K562 (cell line): ENCODE data around the gene PUS7L. TPM values are rescaled to one million over a fixed set of nuclear protein-coding genes. Genes with fewer than 3 reads are reported as not detected.

Experiments used
- ATAC-seq: fragments of 200-7000 bp; cut with Tn5 transposase; 3 replicates; pipeline ENCODE4 v1.9.1; 2020; ENCODE audit warnings: moderate library complexity
- BruUV-seq: library from RNA; stranded (reverse); fragments of 400-500 nt; replicated peaks from 2 replicates; lab custom pipeline; 2021; lab: Mats Ljungman, UMichigan
- CTCF ChIA-PET: fragments of 300-600 bp; formaldehyde crosslinking; extraction: SDS; loops from one replicate; lab custom pipeline; 2021; ENCODE audit warnings: low intra/inter-chr PET ratio; lab: Yijun Ruan, JAX
- POLR2A ChIA-PET: fragments of 300-600, 350-650 bp; sonication (Branson Sonifier 250); formaldehyde crosslinking; extraction: SDS; loops from one replicate; lab custom pipeline; 2021; ENCODE audit warnings: antibody characterized with exemption, inconsistent platforms; lab: Yijun Ruan, JAX
- DNase-seq, 4 experiments: peaks; one replicate each; pipeline versions ENCODE4 v3.0.0 to v3.0.0-alpha.2; 2011 to 2018; ENCODE audit warnings: low spot score in 3 of 4, mixed read lengths in 3 of 4; ENCODE audit errors: extremely low read depth in 1 of 4
- FAIRE-seq: peaks from 2 replicates; lab custom pipeline; 2011; peaks lifted over from hg19 to GRCh38; lab: Jason Lieb, UNC
- H2AFZ ChIP-seq: 2 replicates; pipeline ENCODE4 v1.6.0; 2011; ENCODE audit warnings: low read depth, low read length, control low read depth, inconsistent platforms
- H3K27ac ChIP-seq: fragments of 200-600 bp; 3 replicates; pipeline ENCODE4 v1.8.0; 2011; ENCODE audit warnings: low read depth, mild to moderate bottlenecking, control low read depth, inconsistent platforms, low read length, moderate library complexity, mixed read lengths; ENCODE audit errors: extremely low read depth
- H3K27me3 ChIP-seq, 2 experiments: fragments of 300-600 bp in 1 of 2; 2 replicates in 1 of 2; 3 replicates in 1 of 2; pipeline versions ENCODE4 v1.6.0 to v1.8.0; 2011; ENCODE audit warnings: inconsistent platforms in 2 of 2, low read length in 2 of 2, mild to moderate bottlenecking in 1 of 2, mixed read lengths in 1 of 2, moderate library complexity in 1 of 2; ENCODE audit not compliant: control insufficient read depth in 2 of 2, insufficient read depth in 2 of 2
- H3K36me3 ChIP-seq: fragments of 300-600 bp; 3 replicates; pipeline ENCODE4 v1.8.0; 2011; ENCODE audit warnings: mild to moderate bottlenecking, low read length, inconsistent platforms; ENCODE audit not compliant: control insufficient read depth, insufficient read depth
- H3K4me1 ChIP-seq, 2 experiments: fragments of 200-600 bp in 1 of 2; replicated peaks in 1 of 2; 2 replicates in 1 of 2; 3 replicates in 1 of 2; pipeline versions ENCODE4 v1.5.1 to v1.8.0; 2011; ENCODE audit warnings: inconsistent platforms in 2 of 2, low read length in 2 of 2, mild to moderate bottlenecking in 1 of 2, mixed read lengths in 1 of 2, moderate library complexity in 1 of 2; ENCODE audit not compliant: control insufficient read depth in 2 of 2, insufficient read depth in 2 of 2
- H3K4me2 ChIP-seq: 2 replicates; pipeline ENCODE4 v1.6.1; 2011; ENCODE audit warnings: low read length, control low read depth, inconsistent platforms, mixed read lengths; ENCODE audit not compliant: insufficient read depth
- H3K4me3 ChIP-seq: fragments of 200-600 bp; sonication (generic), shearing (Covaris generic); 2 replicates; pipeline ENCODE4 v1.5.1; 2016; ENCODE audit warnings: control low read depth, inconsistent platforms
- H3K79me2 ChIP-seq: fragments of 200-600 bp; 3 replicates; pipeline ENCODE4 v1.8.0; 2011; ENCODE audit warnings: low read length, inconsistent platforms; ENCODE audit not compliant: control insufficient read depth, insufficient read depth
- H3K9ac ChIP-seq, 2 experiments: 2 replicates each; pipeline versions ENCODE4 v1.6.0 to v1.6.1; 2011; ENCODE audit warnings: low read depth in 2 of 2, low read length in 2 of 2, control low read depth in 1 of 2, inconsistent platforms in 1 of 2, mild to moderate bottlenecking in 1 of 2, mixed read lengths in 1 of 2; ENCODE audit not compliant: insufficient read depth in 1 of 2
- H3K9me1 ChIP-seq: one replicate; pipeline ENCODE4 v1.6.0; 2011; ENCODE audit warnings: inconsistent platforms, mild to moderate bottlenecking, low read length, moderate library complexity; ENCODE audit not compliant: control insufficient read depth, insufficient read depth
- H3K9me3 ChIP-seq: replicated peaks from 2 replicates; pipeline ENCODE4 v1.5.1; 2011; ENCODE audit warnings: low read depth, low read length, inconsistent platforms; ENCODE audit not compliant: control insufficient read depth, insufficient read depth
- H4K20me1 ChIP-seq: replicated peaks from 2 replicates; pipeline ENCODE4 v1.6.1; 2011; ENCODE audit warnings: low read length, inconsistent platforms, mixed read lengths; ENCODE audit not compliant: control insufficient read depth, insufficient read depth
- CEBPG ChIP-seq, 3 experiments: fragments of 200-800 bp in 1 of 3; sonication (Bioruptor generic) in 1 of 3; sonication (generic) in 1 of 3; formaldehyde crosslinking in 1 of 3; IDR thresholded peaks in 2 of 3; conservative IDR thresholded peaks in 1 of 3; 2 replicates each; pipeline versions ENCODE4 v1.6.1 to v1.8.0; 2016 to 2022; ENCODE audit warnings: missing compliant biosample characterization in 2 of 3, missing genetic modification characterization in 2 of 3, mild to moderate bottlenecking in 1 of 3, missing genetic modification reagents in 1 of 3
- FOXK1 ChIP-seq: sonication (generic); formaldehyde crosslinking; IDR thresholded peaks from 2 replicates; pipeline ENCODE4 v1.8.0; 2022; ENCODE audit warnings: missing genetic modification reagents, mild to moderate bottlenecking, borderline replicate concordance
- GATA2 ChIP-seq: sonication (generic); formaldehyde crosslinking; IDR thresholded peaks from 2 replicates; pipeline ENCODE4 v1.4.0; 2020; ENCODE audit warnings: mild to moderate bottlenecking, missing genetic modification reagents
- NELFE ChIP-seq: IDR thresholded peaks from 2 replicates; pipeline ENCODE4 v1.6.1; 2011; ENCODE audit warnings: mild to moderate bottlenecking; ENCODE audit not compliant: insufficient read depth, insufficient read length
- RAD21 ChIP-seq, 2 experiments: fragments of 250-450 bp in 1 of 2; fragments of 450-650 bp in 1 of 2; sonication (Bioruptor Pico) in 1 of 2; formaldehyde crosslinking in 1 of 2; IDR thresholded peaks in 1 of 2; conservative IDR thresholded peaks in 1 of 2; 2 replicates each; pipeline versions ENCODE4 v1.4.0 to v1.8.0; 2020 to 2022; ENCODE audit warnings: mild to moderate bottlenecking in 2 of 2, moderate library complexity in 1 of 2
- RBM39 ChIP-seq: fragments of 200-400 bp; formaldehyde crosslinking; optimal IDR thresholded peaks from 2 replicates; pipeline ENCODE3; 2018; ENCODE audit warnings: low read depth, low read length
- ZBTB8A ChIP-seq: fragments of 450-650 bp; IDR thresholded peaks from 2 replicates; pipeline ENCODE4 v1.6.1; 2018; ENCODE audit warnings: mild to moderate bottlenecking, moderate library complexity; ENCODE audit not compliant: partially characterized antibody
- WGBS: fragments of 100-300 bp; shearing (Covaris generic); methylation state at CpG from one replicate; pipeline ENCODE4 v1.1.6; 2016; ENCODE audit warnings: low coverage, mixed read lengths; ENCODE audit not compliant: insufficient coverage; ENCODE audit errors: missing lambda C conversion rate; 5-methylcytosine and 5-hydroxymethylcytosine counted together
- in situ Hi-C: fragments of 300-500 bp; cut with MboI; formaldehyde crosslinking; loops from 4 replicates; pipeline ENCODE4 v1.15.0; 2018; ENCODE audit warnings: inconsistent platforms, mixed read lengths
- intact Hi-C: fragments of 100-400 bp; cut with micrococcal nuclease; formaldehyde crosslinking; loops from 2 replicates; pipeline ENCODE4 v1.14.2; 2022
- polyA plus RNA-seq, 8 experiments: library from polyadenylated mRNA; depleted of rRNA in 4 of 8; stranded (reverse) in 5 of 8; unstranded in 3 of 8; fragments of >200 nt; fragmentation: Nextera tagmentation in 2 of 8; fragmentation: Illumina TruSeq in 1 of 8; extraction: Ambion mirVana in 2 of 8; extraction: Trizol in 1 of 8; gene quantifications; 2 replicates each; pipeline versions ENCODE4 v1.2.1 to v1.2.3, GENCODE V29; 2011 to 2014; ENCODE audit warnings: inconsistent platforms in 1 of 8, missing spikeins in 1 of 8
- total RNA-seq, 7 experiments: library from RNA; depleted of rRNA in 6 of 7; stranded (reverse); fragments of >200 nt in 6 of 7; fragmentation: Illumina TruSeq in 2 of 7; extraction: Trizol in 2 of 7; gene quantifications; 2 replicates each; pipeline versions ENCODE4 v1.2.1 to v1.2.3, GENCODE V29; 2011 to 2021; ENCODE audit warnings: low replicate concordance in 1 of 7
- TF ChIP-seq, protein P1 (sequence below): fragments of 450-650 bp; formaldehyde crosslinking; IDR thresholded peaks from 2 replicates; pipeline ENCODE4 v1.4.0; 2022; ENCODE audit warnings: missing genetic modification characterization
- TF ChIP-seq, protein P2 (sequence below): fragments of 250-450 bp; sonication (Bioruptor Pico); IDR thresholded peaks from 2 replicates; pipeline ENCODE4 v1.4.0; 2020; ENCODE audit warnings: mild to moderate bottlenecking
- TF ChIP-seq, protein P3 (sequence below): fragments of 250-450 bp; sonication (Bioruptor Pico); IDR thresholded peaks from 2 replicates; pipeline ENCODE4 v1.4.0; 2020; ENCODE audit warnings: mild to moderate bottlenecking, moderate library complexity, borderline replicate concordance
- TF ChIP-seq, protein P4 (sequence below), 2 experiments: fragments of 450-650 bp in 1 of 2; sonication (generic) in 1 of 2; formaldehyde crosslinking in 1 of 2; IDR thresholded peaks in 1 of 2; conservative IDR thresholded peaks in 1 of 2; 2 replicates each; pipeline versions ENCODE4 v1.6.1 to v1.8.1; 2016 to 2023; ENCODE audit warnings: mild to moderate bottlenecking in 2 of 2, moderate library complexity in 2 of 2, inconsistent platforms in 1 of 2, missing genetic modification reagents in 1 of 2

The PUS7L gene
- total and polyA plus RNA-seq, 9 of the 15 experiments (the other 6 are each of a cell fraction or from before 2014, with no cell fraction given), result 10.8 to 53.3 (median 25.2) TPM

DNA sequence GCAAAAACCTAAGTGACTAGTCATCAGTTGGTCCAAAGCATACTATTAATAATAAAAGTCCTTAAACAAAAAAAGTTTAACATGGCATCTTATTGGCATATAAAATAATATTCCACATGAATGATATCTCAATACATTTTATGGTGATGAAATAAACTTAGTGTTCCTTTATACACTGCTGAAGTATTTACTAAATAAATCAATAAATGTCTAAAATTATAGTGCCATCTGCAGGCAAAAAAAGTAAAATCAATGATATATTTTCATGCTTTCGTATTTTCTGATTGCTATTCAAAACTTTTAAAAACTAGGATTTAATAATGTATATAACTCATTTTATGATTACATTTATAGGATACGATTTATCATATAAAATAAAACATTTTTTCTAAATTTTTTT, 30.5 kb downstream of the PUS7L start:
- ATAC-seq, result no peak
- no peaks in the 10 kb centered on the region for H4K20me1 ChIP-seq
- CTCF ChIA-PET, result interaction anchor here (0.7 to 1.2 kb wide), 3 partner anchors 10 to 378 kb away, joined by 3 to 5 read pairs (median 4); no protein-coding TSS in a partner anchor
- no peaks in the 10 kb centered on the region for H3K9me3 ChIP-seq
- H3K79me2 ChIP-seq, result no peaks in the 10 kb centered on the region
- intact Hi-C loops (loop anchor here (2.0 kb wide), 1 partner anchor 227 kb away; no protein-coding TSS in a partner anchor), in situ Hi-C loops (no loop called here)
- FAIRE-seq, result no peak
- H3K4me2 ChIP-seq, result no peak overlapping the region
- BruUV-seq, result no TSS peak
- H3K4me3 ChIP-seq, result no peak overlapping the region
- DNase-seq, result no peak
- H3K27ac ChIP-seq, result no peak overlapping the region
- H3K4me1 ChIP-seq, result no peaks in the 10 kb centered on the region
- POLR2A ChIA-PET, result no interaction called here
- H3K9me1 ChIP-seq, result no peaks in the 10 kb centered on the region
- no peak overlapping the region for H2AFZ ChIP-seq
- WGBS, result 44% methylated on average over 2 of the region's 2 CpGs
- H3K27me3 ChIP-seq, result no peaks in the 10 kb centered on the region
- peaks cover 57% of the 10 kb centered on the region for H3K36me3 ChIP-seq
- H3K9ac ChIP-seq, result no peak overlapping the region
- TF ChIP-seq, protein P1, sequence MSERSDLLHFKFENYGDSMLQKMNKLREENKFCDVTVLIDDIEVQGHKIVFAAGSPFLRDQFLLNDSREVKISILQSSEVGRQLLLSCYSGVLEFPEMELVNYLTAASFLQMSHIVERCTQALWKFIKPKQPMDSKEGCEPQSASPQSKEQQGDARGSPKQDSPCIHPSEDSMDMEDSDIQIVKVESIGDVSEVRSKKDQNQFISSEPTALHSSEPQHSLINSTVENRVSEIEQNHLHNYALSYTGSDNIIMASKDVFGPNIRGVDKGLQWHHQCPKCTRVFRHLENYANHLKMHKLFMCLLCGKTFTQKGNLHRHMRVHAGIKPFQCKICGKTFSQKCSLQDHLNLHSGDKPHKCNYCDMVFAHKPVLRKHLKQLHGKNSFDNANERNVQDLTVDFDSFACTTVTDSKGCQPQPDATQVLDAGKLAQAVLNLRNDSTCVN (CRISPR knock-in tag), result no peak
- TF ChIP-seq RAD21 (CRISPR knock-in tag; conservative IDR thresholded peaks at IDR 0.05 in 1 of 2, IDR thresholded peaks at IDR 0.05 in 1 of 2) (peak; percentile 55 to 57), RBM39 (no peak), FOXK1 (CRISPR knock-in tag) (no peak), ZBTB8A (no peak), CEBPG (CRISPR knock-in tag; IDR thresholded peaks at IDR 0.05) (no peak), CEBPG (tag; conservative IDR thresholded peaks at IDR 0.05 in 1 of 2, IDR thresholded peaks at IDR 0.05 in 1 of 2) (0 out of 4 replicates have a peak, but pooled peaks of 1 of the 2 experiments have one; percentile 15), GATA2 (CRISPR knock-in tag) (no peak), NELFE (no peak)
- TF ChIP-seq, protein P2, sequence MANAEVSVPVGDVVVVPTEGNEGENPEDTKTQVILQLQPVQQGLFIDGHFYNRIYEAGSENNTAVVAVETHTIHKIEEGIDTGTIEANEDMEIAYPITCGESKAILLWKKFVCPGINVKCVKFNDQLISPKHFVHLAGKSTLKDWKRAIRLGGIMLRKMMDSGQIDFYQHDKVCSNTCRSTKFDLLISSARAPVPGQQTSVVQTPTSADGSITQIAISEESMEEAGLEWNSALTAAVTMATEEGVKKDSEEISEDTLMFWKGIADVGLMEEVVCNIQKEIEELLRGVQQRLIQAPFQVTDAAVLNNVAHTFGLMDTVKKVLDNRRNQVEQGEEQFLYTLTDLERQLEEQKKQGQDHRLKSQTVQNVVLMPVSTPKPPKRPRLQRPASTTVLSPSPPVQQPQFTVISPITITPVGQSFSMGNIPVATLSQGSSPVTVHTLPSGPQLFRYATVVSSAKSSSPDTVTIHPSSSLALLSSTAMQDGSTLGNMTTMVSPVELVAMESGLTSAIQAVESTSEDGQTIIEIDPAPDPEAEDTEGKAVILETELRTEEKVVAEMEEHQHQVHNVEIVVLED, result no peak
- TF ChIP-seq, protein P3, sequence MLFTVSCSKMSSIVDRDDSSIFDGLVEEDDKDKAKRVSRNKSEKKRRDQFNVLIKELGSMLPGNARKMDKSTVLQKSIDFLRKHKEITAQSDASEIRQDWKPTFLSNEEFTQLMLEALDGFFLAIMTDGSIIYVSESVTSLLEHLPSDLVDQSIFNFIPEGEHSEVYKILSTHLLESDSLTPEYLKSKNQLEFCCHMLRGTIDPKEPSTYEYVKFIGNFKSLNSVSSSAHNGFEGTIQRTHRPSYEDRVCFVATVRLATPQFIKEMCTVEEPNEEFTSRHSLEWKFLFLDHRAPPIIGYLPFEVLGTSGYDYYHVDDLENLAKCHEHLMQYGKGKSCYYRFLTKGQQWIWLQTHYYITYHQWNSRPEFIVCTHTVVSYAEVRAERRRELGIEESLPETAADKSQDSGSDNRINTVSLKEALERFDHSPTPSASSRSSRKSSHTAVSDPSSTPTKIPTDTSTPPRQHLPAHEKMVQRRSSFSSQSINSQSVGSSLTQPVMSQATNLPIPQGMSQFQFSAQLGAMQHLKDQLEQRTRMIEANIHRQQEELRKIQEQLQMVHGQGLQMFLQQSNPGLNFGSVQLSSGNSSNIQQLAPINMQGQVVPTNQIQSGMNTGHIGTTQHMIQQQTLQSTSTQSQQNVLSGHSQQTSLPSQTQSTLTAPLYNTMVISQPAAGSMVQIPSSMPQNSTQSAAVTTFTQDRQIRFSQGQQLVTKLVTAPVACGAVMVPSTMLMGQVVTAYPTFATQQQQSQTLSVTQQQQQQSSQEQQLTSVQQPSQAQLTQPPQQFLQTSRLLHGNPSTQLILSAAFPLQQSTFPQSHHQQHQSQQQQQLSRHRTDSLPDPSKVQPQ, result no peak
- TF ChIP-seq, protein P4, sequence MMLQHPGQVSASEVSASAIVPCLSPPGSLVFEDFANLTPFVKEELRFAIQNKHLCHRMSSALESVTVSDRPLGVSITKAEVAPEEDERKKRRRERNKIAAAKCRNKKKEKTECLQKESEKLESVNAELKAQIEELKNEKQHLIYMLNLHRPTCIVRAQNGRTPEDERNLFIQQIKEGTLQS (IDR thresholded peaks at IDR 0.05), result peak; percentile 23; the same call in 1 of the 2 replicates
- TF ChIP-seq, protein P4 (CRISPR knock-in tag; conservative IDR thresholded peaks at IDR 0.05), result no peak
